Muscle of arm (tissue), 12 donors: ENCODE measurements around the gene SOX18. TPM values are rescaled to one million over a fixed set of nuclear protein-coding genes. Genes with fewer than 3 reads are reported as not detected.
"Not testable (repeated sequence)": the region's sequence is repeated elsewhere in the genome, so short reads cannot be mapped to it uniquely, and the experiment has no call there.

ENCODE experiments used
- DNase-seq: peaks from one replicate; pipeline ENCODE4 v3.0.0-alpha.2; 2013
- polyA plus RNA-seq, 12 donors: library from polyadenylated mRNA; unstranded; fragments of 120-200 nt; gene quantifications; one replicate each; pipeline ENCODE4 v1.2.1, GENCODE V29; 2013; ENCODE audit not compliant: insufficient read length in 12 of 12

Gene SOX18
- polyA plus RNA-seq, 12 donors: 5.8 to 19.3 (median 7.9) TPM; not detected in 1

- DNase-seq: no peak
These were observed 24.2 kb downstream of the SOX18 start for GRCh38 chr20:64025101-64025825.

- DNase-seq: no peak
These were observed 25.1 kb downstream of the SOX18 start for GRCh38 chr20:64024141-64024990.

GRCh38 chr20:64023361-64024140, 25.9 kb downstream of the SOX18 start:
- DNase-seq: no peak

- no peak for DNase-seq
These were observed 26.6 kb downstream of the SOX18 start for GRCh38 chr20:64022671-64023360.

GRCh38 chr20:64021124-64021975, 28.1 kb downstream of the SOX18 start:
- no peak for DNase-seq

GRCh38 chr20:64015635-64016034, 33.8 kb downstream of the SOX18 start:
- DNase-seq: no peak

- not testable (repeated sequence) for DNase-seq
These were observed 36.9 kb downstream of the SOX18 start for GRCh38 chr20:64012385-64013154.

GRCh38 chr20:64011366-64011779, 38.1 kb downstream of the SOX18 start:
- DNase-seq: no peak

- no peak for DNase-seq
These were observed 38.7 kb downstream of the SOX18 start for GRCh38 chr20:64010711-64011237.

- no peak for DNase-seq
These were observed 39.5 kb downstream of the SOX18 start for GRCh38 chr20:64009811-64010387.

GRCh38 chr20:64006902-64007301, 42.5 kb downstream of the SOX18 start:
- DNase-seq: no peak

GRCh38 chr20:64006490-64006889, 42.9 kb downstream of the SOX18 start:
- DNase-seq: no peak

GRCh38 chr20:64005394-64005793, 44.0 kb downstream of the SOX18 start:
- DNase-seq: no peak

- DNase-seq: no peak
These were observed 45.3 kb downstream of the SOX18 start for GRCh38 chr20:64003960-64004725.

- no peak for DNase-seq
These were observed 47.8 kb downstream of the SOX18 start for GRCh38 chr20:64001607-64002011.

GRCh38 chr20:64000906-64001305, 48.5 kb downstream of the SOX18 start:
- DNase-seq: no peak
